IgD-negative memory B cell (primary cell): ENCODE results near the gene PSG3. TPM values are rescaled to one million over a fixed set of nuclear protein-coding genes. Genes with fewer than 3 reads are reported as not detected.
"Not testable (repeated sequence)": the region's sequence is repeated elsewhere in the genome, so short reads cannot be mapped to it uniquely, and the experiment has no call there.

Source experiments
- H3K27ac Mint-ChIP-seq, 3 donors: one replicate each; pipeline ENCODE4 v1.8.0; 2020 to 2022; ENCODE audit warnings: mild to moderate bottlenecking in 3 of 3, mixed read lengths in 3 of 3, moderate library complexity in 1 of 3
- H3K27me3 Mint-ChIP-seq: one replicate; pipeline ENCODE4 v1.8.0; 2021; ENCODE audit warnings: mixed read lengths
- H3K36me3 Mint-ChIP-seq: one replicate; pipeline ENCODE4 v1.8.0; 2020; ENCODE audit warnings: mild to moderate bottlenecking, mixed read lengths
- H3K4me1 Mint-ChIP-seq, 3 donors: one replicate each; pipeline ENCODE4 v1.8.0; 2020 to 2022; ENCODE audit warnings: mixed read lengths in 3 of 3, mild to moderate bottlenecking in 1 of 3
- H3K4me3 Mint-ChIP-seq, 4 donors: one replicate each; pipeline ENCODE4 v1.8.0; 2020 to 2022; ENCODE audit warnings: mild to moderate bottlenecking in 4 of 4, mixed read lengths in 4 of 4, moderate library complexity in 3 of 4
- H3K9me3 Mint-ChIP-seq, 3 donors: one replicate each; pipeline ENCODE4 v1.8.0; 2020 to 2021; ENCODE audit warnings: mixed read lengths in 3 of 3, mild to moderate bottlenecking in 1 of 3
- polyA plus RNA-seq: library from polyadenylated mRNA; unstranded; fragments of 300-500 nt; fragmentation: Illumina TruSeq; gene quantifications from one replicate; pipeline ENCODE4 v1.2.3, GENCODE V29; 2021

The PSG3 gene
- polyA plus RNA-seq = not detected

DNA sequence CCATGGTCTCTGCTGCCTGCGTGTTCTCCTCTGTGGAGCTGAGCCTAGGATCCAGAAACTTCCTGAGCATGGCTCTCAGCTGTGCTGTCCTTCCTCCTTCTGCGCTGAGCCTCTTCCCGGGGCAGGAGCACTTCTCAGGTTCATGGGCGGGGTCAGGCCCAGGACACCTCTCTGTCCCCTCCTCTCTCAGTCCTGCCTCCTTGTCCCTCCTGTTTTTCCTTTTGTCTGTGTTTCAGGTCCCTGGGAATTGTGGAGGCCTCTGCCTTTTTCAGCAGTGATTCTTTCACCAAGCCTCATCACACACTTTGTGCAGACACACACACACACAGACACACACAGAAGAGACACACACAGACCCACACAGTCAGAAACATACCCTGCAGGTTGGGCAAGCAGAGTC is at the start of gene PSG3:
PSG3 (minus strand) TSS at position 101 of the 400 bp plus-strand sequence; CDS start at position 4, 97 bp downstream.
- H3K27me3 Mint-ChIP-seq, H3K4me1 Mint-ChIP-seq, H3K27ac Mint-ChIP-seq, H3K9me3 Mint-ChIP-seq, H3K36me3 Mint-ChIP-seq: not testable (repeated sequence)
- peak within 1 kb of the TSS in 1 of 4 donors; percentile 70 for H3K4me3 Mint-ChIP-seq

DNA sequence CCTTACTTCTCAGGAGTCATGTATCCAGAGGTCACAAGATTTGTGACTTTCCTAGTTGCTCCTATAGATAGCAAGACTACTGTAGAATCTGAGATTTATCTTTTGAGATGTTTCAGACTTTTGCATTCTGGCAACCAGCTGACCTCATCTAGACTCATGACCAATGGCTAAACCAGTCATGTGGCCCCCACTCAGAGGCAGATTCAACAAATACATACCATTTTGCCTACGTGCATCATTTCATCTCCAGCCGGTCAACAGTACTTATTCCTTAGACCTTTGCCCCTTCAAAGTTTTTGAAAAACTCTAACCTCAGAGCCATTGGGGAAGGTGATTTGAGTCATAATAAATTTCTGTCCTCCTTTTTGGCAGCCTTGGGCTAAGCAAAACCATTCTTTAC is 48.5 kb upstream of the PSG3 start:
- H3K9me3 Mint-ChIP-seq = peaks cover 6 to 22% (median 11%) of the 10 kb centered on the region in 3 donors
- not testable (repeated sequence) for H3K27ac Mint-ChIP-seq, H3K27me3 Mint-ChIP-seq, H3K4me3 Mint-ChIP-seq, H3K4me1 Mint-ChIP-seq, H3K36me3 Mint-ChIP-seq

DNA sequence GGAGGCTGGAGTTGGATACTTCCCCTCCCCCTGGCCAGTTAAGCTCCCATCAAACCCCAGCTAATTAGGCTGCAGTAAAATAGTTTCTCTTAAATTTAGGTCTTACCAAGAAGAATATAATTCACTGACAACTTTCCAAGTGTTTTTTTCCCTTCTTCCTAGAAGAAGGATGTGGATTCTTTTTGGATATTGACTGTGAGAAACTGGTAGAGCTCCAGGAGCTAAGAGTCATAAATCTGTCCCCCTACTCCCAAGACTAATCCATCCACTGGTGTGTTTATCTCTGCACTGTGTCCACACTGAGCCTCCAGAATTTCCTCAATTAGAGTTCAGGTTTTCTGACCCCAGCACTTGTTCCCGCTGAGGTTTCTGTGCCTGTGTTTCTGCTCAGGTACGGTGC is 47.5 kb upstream of the PSG3 start:
- H3K4me1 Mint-ChIP-seq, H3K27ac Mint-ChIP-seq, H3K4me3 Mint-ChIP-seq, H3K36me3 Mint-ChIP-seq, H3K27me3 Mint-ChIP-seq: not testable (repeated sequence)
- peaks cover 0 to 12% (median 11%) of the 10 kb centered on the region in 3 donors for H3K9me3 Mint-ChIP-seq

DNA sequence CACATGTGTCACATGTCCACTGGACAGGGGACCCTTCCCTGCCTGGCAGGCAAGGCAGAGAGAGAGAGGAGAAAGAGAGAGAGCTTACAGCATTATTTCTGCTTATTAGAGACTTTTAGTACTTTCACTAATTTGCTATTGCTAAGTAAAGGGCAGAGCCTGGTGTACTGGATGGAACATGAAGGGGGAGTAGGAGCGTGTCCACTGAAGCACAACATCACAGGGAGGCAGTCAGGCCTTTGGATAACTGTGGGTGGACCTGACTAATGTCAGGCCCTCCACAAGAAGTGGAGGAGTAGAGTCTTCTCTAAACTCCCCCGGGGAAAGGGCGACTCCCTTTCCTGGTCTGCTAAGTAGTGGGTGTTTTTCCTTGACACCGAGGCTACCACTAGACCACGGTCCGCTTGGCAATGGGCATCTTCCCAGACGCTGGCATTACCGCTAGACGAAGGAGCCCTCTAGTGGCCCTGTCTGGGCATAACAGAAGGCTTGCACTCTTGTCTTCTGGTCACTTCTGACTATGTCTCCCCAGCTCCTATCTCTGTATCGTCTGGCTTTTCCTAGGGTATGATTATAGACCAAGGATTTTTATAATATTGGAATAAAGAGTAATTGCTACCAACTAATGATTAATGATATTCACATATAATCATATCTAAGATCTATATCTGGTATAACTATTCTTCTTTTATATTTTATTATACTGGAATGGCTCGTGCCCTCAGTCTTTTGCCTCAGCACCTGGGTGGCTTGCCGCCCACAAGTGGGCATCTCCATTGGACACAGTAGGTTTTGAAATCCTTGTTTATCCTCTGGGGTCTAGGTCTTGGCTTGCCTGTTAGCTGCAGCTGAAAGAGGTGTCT is 36.7 kb upstream of the PSG3 start:
- H3K27ac Mint-ChIP-seq, H3K4me1 Mint-ChIP-seq, H3K9me3 Mint-ChIP-seq, H3K36me3 Mint-ChIP-seq, H3K4me3 Mint-ChIP-seq: not testable (repeated sequence)
- peaks cover 11% of the 10 kb centered on the region for H3K27me3 Mint-ChIP-seq

DNA sequence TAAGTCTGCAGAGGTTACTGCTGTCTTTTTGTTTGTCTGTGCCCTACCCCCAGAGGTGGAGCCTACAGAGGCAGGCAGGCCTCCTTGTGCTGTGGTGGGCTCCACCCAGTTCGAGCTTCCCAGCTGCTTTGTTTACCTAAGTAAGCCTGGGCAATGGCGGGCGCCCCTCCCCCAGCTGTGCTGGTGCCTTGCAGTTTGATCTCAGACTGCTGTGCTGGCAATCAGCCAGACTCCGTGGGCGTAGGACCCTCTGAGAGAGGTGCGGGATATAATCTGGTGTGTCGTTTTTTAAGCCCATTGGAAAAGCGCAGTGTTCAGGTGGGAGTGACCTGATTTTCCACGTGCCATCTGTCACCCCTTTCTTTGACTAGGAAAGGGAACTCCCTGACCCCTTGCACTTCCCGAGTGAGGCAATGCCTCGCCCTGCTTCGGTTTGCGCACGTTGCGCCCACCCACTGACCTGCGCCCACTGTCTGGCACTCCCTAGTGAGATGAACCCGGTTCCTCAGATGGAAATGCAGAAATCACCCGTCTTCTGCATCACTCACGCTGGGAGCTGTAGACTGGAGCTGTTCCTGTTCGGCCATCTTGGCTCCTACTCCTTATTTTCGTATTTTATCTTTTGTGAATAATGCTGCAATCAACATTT is 34.4 kb upstream of the PSG3 start:
- H3K4me1 Mint-ChIP-seq, H3K9me3 Mint-ChIP-seq, H3K27me3 Mint-ChIP-seq, H3K27ac Mint-ChIP-seq, H3K36me3 Mint-ChIP-seq: not testable (repeated sequence)
- peak overlapping the region in 1 of 4 donors; percentile 63 for H3K4me3 Mint-ChIP-seq

DNA sequence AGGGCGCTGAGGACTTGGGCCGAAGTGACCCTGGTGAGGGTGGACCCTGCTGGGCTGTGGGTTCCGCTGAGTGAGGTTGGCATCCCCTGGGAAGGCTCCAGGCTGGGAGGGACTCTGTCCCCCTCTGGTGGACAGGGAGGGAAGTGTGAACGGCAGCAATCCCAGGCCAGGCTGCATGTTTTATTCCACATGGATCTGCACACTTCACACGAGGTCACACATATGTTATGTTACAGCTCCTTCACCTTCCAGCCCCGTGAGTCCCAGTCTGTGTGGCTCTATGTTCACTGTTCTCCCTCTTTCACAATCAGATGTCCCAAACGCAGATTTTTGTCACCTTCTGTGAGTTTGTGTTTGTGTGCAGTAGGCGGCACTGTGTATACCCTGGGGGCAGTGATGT is 27.0 kb upstream of the PSG3 start:
- not testable (repeated sequence) for H3K9me3 Mint-ChIP-seq, H3K4me1 Mint-ChIP-seq, H3K27me3 Mint-ChIP-seq, H3K4me3 Mint-ChIP-seq, H3K27ac Mint-ChIP-seq, H3K36me3 Mint-ChIP-seq

DNA sequence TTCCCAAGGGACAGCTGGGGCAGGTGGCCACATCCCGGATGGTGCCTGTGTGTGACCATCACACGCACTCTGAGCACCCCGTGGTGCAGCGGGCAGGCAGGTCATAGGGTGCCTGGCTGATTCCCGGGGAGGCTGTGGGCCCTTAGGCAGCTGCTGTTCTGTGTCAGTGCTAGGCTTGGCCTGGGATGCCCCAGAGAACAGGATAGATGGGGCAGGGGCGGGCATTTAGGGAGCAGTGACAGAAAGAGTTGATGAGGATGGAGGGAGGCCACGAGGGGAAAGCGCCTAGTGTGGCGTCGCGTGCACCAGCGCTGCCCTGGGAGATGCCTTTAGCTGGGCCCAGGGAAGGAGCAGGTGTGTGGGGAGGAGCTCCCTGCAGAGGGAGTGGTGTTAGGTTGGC is 26.6 kb upstream of the PSG3 start:
- H3K27ac Mint-ChIP-seq = not testable (repeated sequence)

DNA sequence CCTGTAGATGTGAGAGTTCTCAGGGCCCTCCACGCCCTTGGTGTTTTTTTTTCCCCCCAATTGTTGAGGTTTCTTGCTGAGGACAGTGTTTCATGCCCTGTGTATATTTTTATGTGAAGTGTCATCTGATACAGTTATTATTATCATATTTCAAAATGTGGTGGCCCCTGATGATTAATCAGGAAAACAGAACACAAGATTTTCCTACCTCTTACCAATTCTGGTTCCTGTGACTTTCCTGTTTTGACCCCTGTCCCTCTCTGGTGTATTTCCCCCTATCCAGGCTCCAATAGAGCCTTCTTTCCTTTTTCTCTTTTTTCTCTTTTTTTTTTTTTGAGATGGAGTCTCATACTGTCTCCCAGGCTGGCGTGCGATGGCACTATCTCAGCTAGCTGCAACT is 24.6 kb upstream of the PSG3 start:
- Mint-ChIP-seq H3K9me3 (peaks cover 2 to 4% (median 2%) of the 10 kb centered on the region in 3 donors), H3K27ac (no peak overlapping the region), H3K36me3 (no peaks in the 10 kb centered on the region), H3K4me1 (peaks cover 0 to 5% (median 0%) of the 10 kb centered on the region in 3 donors), H3K4me3 (no peak overlapping the region), H3K27me3 (peaks cover 5% of the 10 kb centered on the region)

More for the DNA sequence above, 26.6 kb upstream of the PSG3 start:
- not testable (repeated sequence) for H3K9me3 Mint-ChIP-seq, H3K4me3 Mint-ChIP-seq, H3K4me1 Mint-ChIP-seq, H3K27me3 Mint-ChIP-seq, H3K36me3 Mint-ChIP-seq

DNA sequence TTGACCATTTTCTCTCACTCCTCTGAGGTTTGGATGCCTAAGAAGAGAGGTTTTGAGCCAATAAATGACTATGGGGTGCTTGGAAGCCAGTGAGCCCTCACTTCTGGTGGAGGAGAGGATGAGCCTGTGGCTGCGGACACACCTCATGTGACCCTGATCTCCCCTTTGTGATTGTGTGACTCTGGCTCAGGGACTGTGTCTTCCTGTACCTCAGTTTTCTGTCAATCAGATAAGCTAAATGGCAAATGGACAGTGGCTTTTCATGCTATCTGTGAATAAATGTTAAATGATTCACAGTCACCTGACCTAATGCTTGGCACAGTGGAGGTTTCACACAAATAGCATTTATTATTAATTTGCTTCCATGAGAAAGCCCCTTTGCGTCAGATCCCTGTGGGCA is 22.5 kb upstream of the PSG3 start:
- Mint-ChIP-seq H3K4me1 (peaks cover 0 to 5% (median 0%) of the 10 kb centered on the region in 3 donors), H3K36me3 (no peaks in the 10 kb centered on the region), H3K27ac (no peak overlapping the region), H3K27me3 (peaks cover 5% of the 10 kb centered on the region), H3K9me3 (peaks cover 0 to 2% (median 0%) of the 10 kb centered on the region in 3 donors), H3K4me3 (no peak overlapping the region)

DNA sequence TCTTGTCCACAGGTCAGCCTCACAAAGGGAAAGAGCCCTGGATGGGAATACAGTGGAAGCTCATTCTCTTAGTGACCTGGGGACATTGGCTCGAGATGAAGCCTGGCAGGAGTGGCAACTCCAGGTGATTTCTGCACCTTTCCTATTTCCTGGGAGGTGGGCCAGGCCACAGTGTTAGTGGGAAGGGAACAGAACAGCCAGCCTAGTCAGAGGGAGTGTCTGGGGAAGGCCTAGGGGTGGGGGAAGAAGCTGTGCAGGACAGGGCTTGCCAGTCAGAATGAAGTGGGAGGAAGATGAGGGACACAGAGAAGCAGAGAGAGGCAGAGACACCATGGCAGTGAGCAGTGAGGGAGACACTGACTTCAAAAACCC is 21.6 kb upstream of the PSG3 start:
- not testable (repeated sequence) for H3K27ac Mint-ChIP-seq, H3K4me1 Mint-ChIP-seq, H3K9me3 Mint-ChIP-seq, H3K27me3 Mint-ChIP-seq, H3K36me3 Mint-ChIP-seq, H3K4me3 Mint-ChIP-seq

DNA sequence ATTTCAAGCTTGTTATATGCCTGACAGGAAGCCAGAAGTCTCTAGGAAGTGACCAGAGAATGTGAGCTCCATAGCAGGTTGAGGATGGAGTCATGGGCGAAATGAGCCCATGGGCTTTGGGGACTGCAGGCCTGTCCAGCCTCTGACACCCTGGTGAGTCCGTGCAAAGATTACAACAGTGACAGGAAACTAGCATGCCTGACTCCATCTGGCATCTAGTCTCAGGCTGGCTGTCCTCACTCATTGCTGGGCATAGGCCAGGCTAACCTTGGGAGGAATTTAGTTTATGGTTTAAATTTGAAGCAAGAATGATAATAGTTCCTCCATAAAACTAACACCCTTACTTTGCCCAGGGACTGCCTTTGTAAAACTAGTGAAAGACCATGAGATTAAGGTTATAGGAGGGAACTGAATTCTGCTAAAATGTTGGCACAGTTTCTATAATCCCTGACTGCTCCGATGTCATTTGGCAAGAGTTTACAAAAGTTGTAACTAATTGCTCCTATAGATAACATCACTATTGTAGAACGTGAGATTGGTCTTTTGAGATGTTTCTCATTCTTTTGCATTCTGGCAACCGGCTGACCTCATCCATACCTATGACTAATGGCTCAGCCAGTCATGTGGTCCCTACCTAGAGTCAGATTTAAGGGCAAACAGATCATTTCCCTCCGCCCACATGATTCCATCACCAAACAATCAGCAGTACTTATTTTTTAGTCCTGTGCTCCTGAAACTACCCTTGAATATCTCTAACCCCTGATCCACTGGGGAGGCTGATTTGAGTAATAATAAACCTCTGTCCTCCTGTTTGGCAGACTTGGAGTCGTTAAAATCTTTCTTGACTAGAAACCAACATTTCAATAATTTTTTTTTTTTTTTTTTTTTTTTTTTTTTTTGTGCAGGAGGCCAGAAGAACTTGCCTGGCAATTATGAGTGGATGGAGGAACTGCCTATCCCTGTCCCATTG is 21.0 kb upstream of the PSG3 start:
- not testable (repeated sequence) for H3K4me1 Mint-ChIP-seq, H3K27ac Mint-ChIP-seq, H3K9me3 Mint-ChIP-seq, H3K4me3 Mint-ChIP-seq, H3K36me3 Mint-ChIP-seq, H3K27me3 Mint-ChIP-seq

DNA sequence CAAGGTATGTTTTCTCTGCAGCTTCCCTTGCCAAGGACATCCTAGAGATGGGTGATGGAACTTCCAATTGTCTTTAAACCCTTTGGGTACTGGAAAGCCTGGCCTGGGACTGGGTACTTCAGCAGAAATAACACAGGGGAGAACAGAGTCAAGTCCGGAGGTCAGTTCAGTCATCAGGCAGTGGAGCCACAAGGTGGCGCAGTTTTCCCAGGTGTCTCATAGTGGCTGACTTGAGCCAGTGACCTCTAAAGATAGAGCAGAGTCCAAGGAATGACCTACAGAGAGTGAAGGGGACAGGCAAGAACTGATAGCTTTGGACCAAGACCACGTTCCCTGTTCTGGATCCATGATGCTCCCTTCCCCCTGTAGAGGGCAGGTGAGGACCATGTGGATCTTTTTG is 18.4 kb upstream of the PSG3 start:
- not testable (repeated sequence) for H3K4me1 Mint-ChIP-seq, H3K27ac Mint-ChIP-seq, H3K4me3 Mint-ChIP-seq, H3K27me3 Mint-ChIP-seq, H3K9me3 Mint-ChIP-seq, H3K36me3 Mint-ChIP-seq

DNA sequence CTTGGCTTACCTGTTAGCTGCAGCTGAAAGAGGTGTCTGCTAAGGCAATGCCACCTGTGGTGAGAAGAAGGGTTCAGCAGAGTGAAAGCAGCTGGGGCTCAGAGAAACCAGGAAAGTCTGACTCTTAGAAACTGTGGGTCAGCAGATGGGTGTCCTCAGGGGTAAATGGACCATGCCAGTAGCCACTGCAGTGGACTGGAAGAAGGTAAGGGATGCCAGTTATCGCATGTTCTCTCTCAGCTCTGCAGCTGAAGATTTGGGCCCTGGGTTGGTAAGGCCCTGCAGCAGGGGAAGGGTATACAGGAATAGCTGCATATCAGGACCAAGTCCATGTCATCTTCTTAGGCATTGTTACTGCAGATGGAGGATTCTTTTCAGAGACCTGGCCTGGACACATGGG is 12.0 kb upstream of the PSG3 start:
- H3K4me1 Mint-ChIP-seq, H3K36me3 Mint-ChIP-seq, H3K4me3 Mint-ChIP-seq, H3K27me3 Mint-ChIP-seq, H3K27ac Mint-ChIP-seq, H3K9me3 Mint-ChIP-seq: not testable (repeated sequence)

DNA sequence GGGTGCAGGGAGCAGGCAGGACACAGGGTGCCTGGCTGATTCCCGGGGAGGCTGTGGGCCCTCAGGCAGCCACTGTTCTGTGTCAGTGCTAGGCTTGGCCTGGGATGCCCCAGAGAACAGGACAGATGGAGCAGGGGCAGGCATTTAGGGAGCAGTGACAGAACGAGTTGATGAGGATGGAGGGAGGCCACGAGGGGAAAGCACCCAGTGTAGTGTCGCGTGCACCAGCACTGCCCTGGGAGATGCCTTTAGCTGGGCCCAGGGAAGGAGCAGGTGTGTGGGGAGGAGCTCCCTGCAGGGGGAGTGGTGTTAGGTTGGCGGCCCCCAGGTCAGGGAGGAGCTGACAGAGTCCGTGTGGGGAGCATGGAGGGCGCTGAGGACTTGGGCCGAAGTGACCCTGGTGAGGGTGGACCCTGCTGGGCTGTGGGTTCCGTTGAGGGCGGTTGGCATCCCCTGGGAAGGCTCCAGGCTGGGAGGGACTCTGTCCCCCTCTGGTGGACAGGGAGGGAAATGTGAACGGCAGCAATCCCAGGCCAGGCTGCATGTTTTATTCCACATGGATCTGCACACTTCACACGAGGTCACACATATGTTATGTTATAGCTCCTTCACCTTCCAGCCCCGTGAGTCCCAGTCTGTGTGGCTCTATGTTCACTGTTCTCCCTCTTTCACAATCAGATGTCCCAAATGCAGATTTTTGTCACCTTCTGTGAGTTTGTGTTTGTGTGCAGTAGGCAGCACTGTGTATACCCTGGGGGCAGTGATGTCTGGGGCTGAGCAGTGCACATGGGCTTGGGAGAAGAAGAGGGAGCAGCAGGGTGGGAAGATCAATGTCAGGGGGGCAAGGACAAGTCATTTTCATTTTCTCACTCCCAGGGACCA is 1.7 kb upstream of the PSG3 start:
- H3K36me3 Mint-ChIP-seq, H3K4me3 Mint-ChIP-seq, H3K27me3 Mint-ChIP-seq, H3K4me1 Mint-ChIP-seq, H3K27ac Mint-ChIP-seq: not testable (repeated sequence)
- peaks cover 0 to 12% (median 4%) of the 10 kb centered on the region in 3 donors for H3K9me3 Mint-ChIP-seq
